Liver (tissue), 9 donors: ENCODE results near the gene ATOH8. TPM values are rescaled to one million over a fixed set of nuclear protein-coding genes. Genes with fewer than 3 reads are reported as not detected.

Experiments used
- DNase-seq: peaks from one replicate; pipeline ENCODE4 v3.0.0-alpha.2; 2017; ENCODE audit warnings: low spot score
- H3K27ac ChIP-seq, 2 donors: one replicate each; pipeline ENCODE4 v1.7.0; 2013; ENCODE audit warnings: inconsistent platforms in 2 of 2, low read length in 2 of 2, control low read depth in 1 of 2, low read depth in 1 of 2, mild to moderate bottlenecking in 1 of 2
- H3K27me3 ChIP-seq, 4 donors: one replicate each; pipeline versions ENCODE4 v1.6.1 to v1.7.0; 2013; ENCODE audit warnings: low read length in 3 of 4, inconsistent platforms in 1 of 4, mild to moderate bottlenecking in 1 of 4, moderate library complexity in 1 of 4; ENCODE audit not compliant: control insufficient read depth in 4 of 4, insufficient read depth in 4 of 4
- H3K36me3 ChIP-seq, 4 donors: one replicate each; pipeline versions ENCODE4 v1.6.1 to v1.7.0; 2013; ENCODE audit warnings: low read length in 3 of 4, mild to moderate bottlenecking in 3 of 4, low read depth in 1 of 4, moderate library complexity in 1 of 4; ENCODE audit not compliant: control insufficient read depth in 4 of 4, insufficient read depth in 3 of 4
- H3K4me1 ChIP-seq, 4 donors: one replicate each; pipeline versions ENCODE4 v1.6.1 to v1.7.0; 2013; ENCODE audit warnings: low read length in 3 of 4, mild to moderate bottlenecking in 3 of 4, moderate library complexity in 1 of 4; ENCODE audit not compliant: control insufficient read depth in 4 of 4, insufficient read depth in 4 of 4
- H3K4me3 ChIP-seq, 3 donors: one replicate each; pipeline versions ENCODE4 v1.6.1 to v1.7.0; 2013; ENCODE audit warnings: low read length in 3 of 3, control low read depth in 1 of 3, low read depth in 1 of 3, mild to moderate bottlenecking in 1 of 3
- H3K9ac ChIP-seq, 2 donors: one replicate each; pipeline ENCODE4 v1.7.0; 2013; ENCODE audit warnings: low read length in 2 of 2, mild to moderate bottlenecking in 2 of 2, moderate library complexity in 2 of 2, control low read depth in 1 of 2, low read depth in 1 of 2
- H3K9me3 ChIP-seq, 4 donors: one replicate each; pipeline versions ENCODE4 v1.6.1 to v1.7.0; 2013; ENCODE audit warnings: low read length in 3 of 4; ENCODE audit not compliant: control insufficient read depth in 4 of 4
- ATF3 ChIP-seq: IDR thresholded peaks from 2 replicates; pipeline ENCODE4 v1.6.1; 2016; ENCODE audit warnings: antibody characterized with exemption
- EGR1 ChIP-seq, 2 donors: IDR thresholded peaks; 2 replicates each; pipeline ENCODE4 v1.6.1; 2016 to 2018; ENCODE audit warnings: antibody characterized with exemption in 2 of 2, low read depth in 2 of 2
- FOXA1 ChIP-seq: IDR thresholded peaks from 2 replicates; pipeline ENCODE4 v1.6.1; 2016; ENCODE audit warnings: antibody characterized with exemption
- FOXA2 ChIP-seq: IDR thresholded peaks from 2 replicates; pipeline ENCODE4 v1.6.1; 2016; ENCODE audit warnings: antibody characterized with exemption
- GABPA ChIP-seq, 2 donors: IDR thresholded peaks in 1 of 2; conservative IDR thresholded peaks in 1 of 2; 2 replicates each; pipeline ENCODE4 v1.6.1; 2016; ENCODE audit warnings: antibody characterized with exemption in 2 of 2, mild to moderate bottlenecking in 1 of 2, moderate library complexity in 1 of 2
- HNF4A ChIP-seq, 2 donors: conservative IDR thresholded peaks; 2 replicates each; pipeline ENCODE4 v1.6.1; 2016; ENCODE audit warnings: antibody characterized with exemption in 2 of 2, mild to moderate bottlenecking in 2 of 2
- HNF4G ChIP-seq: IDR thresholded peaks from 2 replicates; pipeline ENCODE4 v1.6.1; 2016; ENCODE audit warnings: antibody characterized with exemption
- JUND ChIP-seq, 2 donors: IDR thresholded peaks; 2 replicates each; pipeline ENCODE4 v1.6.1; 2016; ENCODE audit warnings: antibody characterized with exemption in 2 of 2
- MAX ChIP-seq: IDR thresholded peaks from 2 replicates; pipeline ENCODE4 v1.6.1; 2016; ENCODE audit warnings: antibody characterized with exemption
- NR2F2 ChIP-seq: IDR thresholded peaks from 2 replicates; pipeline ENCODE4 v1.6.1; 2016; ENCODE audit warnings: antibody characterized with exemption
- RAD21 ChIP-seq, 2 donors: IDR thresholded peaks; 2 replicates each; pipeline ENCODE4 v1.6.1; 2016; ENCODE audit warnings: antibody characterized with exemption in 2 of 2, mild to moderate bottlenecking in 2 of 2
- SP1 ChIP-seq: IDR thresholded peaks from 2 replicates; pipeline ENCODE4 v1.6.1; 2018; ENCODE audit warnings: antibody characterized with exemption, mild to moderate bottlenecking
- TAF1 ChIP-seq: conservative IDR thresholded peaks from 2 replicates; pipeline ENCODE4 v1.6.1; 2016; ENCODE audit warnings: antibody characterized with exemption, mild to moderate bottlenecking
- YY1 ChIP-seq: IDR thresholded peaks from 2 replicates; pipeline ENCODE4 v1.6.1; 2016; ENCODE audit warnings: antibody characterized with exemption, mild to moderate bottlenecking
- ZBTB33 ChIP-seq: IDR thresholded peaks from 2 replicates; pipeline ENCODE4 v1.6.1; 2016; ENCODE audit warnings: antibody characterized with exemption
- WGBS: extraction: QIAGEN DNeasy Blood & Tissue Kit; methylation state at CpG from one replicate; pipeline ENCODE4 v1.1.7; 2013; 5-methylcytosine and 5-hydroxymethylcytosine counted together
- polyA plus RNA-seq, 2 donors: library from polyadenylated mRNA; stranded (reverse) in 1 of 2; unstranded in 1 of 2; fragments of 200-250 nt in 1 of 2; fragments of >200 nt in 1 of 2; fragmentation: Nextera tagmentation in 1 of 2; extraction: Ambion mirVana in 1 of 2; gene quantifications; one replicate each; pipeline versions ENCODE4 v1.2.1 to v1.2.3, GENCODE V29; 2013 to 2015
- total RNA-seq, 2 donors: library from RNA; depleted of rRNA; stranded (reverse); fragments of >200 nt; gene quantifications; one replicate each; pipeline ENCODE4 v1.2.3, GENCODE V29; 2014
- TF ChIP-seq, protein P1 (sequence below): fragments of 150-350 bp; IDR thresholded peaks from 2 replicates; pipeline ENCODE4 v1.5.1; 2017; ENCODE audit warnings: improper control_type of control experiment, low read depth, low read length; ENCODE audit not compliant: missing input control
- TF ChIP-seq, protein P2 (sequence below): IDR thresholded peaks from 2 replicates; pipeline ENCODE4 v1.6.1; 2016; ENCODE audit warnings: antibody characterized with exemption, mild to moderate bottlenecking
- donor health status: healthy.
- donor health status: healthy.
- donor health status: healthy.
- donor health status: healthy.
- donor health status: healthy.

ATOH8 gene
- total and polyA plus RNA-seq, 4 donors = 0.33 to 37.7 (median 26.8) TPM

DNA sequence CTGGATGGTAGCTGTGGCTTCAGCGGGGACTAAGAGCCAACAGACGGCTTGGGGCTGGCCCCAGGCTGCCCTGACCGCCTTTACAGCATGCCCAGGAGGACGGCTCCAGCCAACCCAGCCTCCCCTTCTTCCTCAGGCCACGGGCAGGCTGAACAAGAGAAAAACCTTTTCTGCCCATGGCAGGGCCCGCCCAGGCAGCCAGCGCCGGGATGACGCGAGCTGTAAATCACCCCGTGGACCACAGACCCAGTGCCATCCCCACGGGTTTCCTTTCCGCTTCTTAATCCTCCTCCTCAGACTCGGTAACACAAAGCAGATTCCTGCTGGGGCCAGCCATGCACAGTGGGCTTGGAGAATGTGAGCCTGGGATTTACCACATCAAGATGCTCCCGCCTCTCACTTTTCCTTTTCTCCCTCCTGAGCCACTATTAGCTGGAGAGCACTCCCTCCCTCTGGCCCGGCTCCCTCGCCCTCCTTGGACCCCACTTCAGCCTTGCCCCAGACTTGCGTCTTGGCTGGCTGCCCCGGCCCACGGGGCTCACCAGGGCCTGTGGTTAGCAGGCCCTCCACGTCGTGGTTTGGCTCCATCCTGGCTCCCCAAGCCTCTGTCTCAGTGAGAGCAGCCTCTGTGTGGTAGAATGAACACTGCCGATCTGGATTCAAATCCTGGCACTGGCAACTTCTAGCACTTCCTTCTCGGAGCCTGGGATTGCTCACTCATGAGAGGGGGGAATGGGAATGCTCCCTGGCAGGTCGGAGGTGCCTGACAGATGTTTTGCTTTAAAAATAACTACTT, 31.4 kb downstream of the ATOH8 start:
- H3K36me3 ChIP-seq = peaks cover 0 to 9% (median 3%) of the 10 kb centered on the region in 4 donors
- 80% methylated on average over 25 of the region's 25 CpGs for WGBS
- no peak for DNase-seq
- no peaks in the 10 kb centered on the region for H3K9me3 ChIP-seq
- H3K27me3 ChIP-seq = no peaks in the 10 kb centered on the region
- no peak overlapping the region for H3K4me3 ChIP-seq
- peaks cover 0 to 20% (median 9%) of the 10 kb centered on the region in 4 donors for H3K4me1 ChIP-seq
- no peak overlapping the region for H3K9ac ChIP-seq
- no peak overlapping the region for H3K27ac ChIP-seq
- TF ChIP-seq MAX (no peak), RAD21 (IDR thresholded peaks at IDR 0.05) (no peak), TAF1 (no peak), NR2F2 (no peak), EGR1 (IDR thresholded peaks at IDR 0.05; ENCODE audit: low read depth in 2 of 2) (no peak), HNF4A (conservative IDR thresholded peaks at IDR 0.05) (no peak), ATF3 (no peak), FOXA1 (no peak), ZBTB33 (no peak), JUND (IDR thresholded peaks at IDR 0.05) (no peak), FOXA2 (no peak), HNF4G (no peak), GABPA (IDR thresholded peaks at IDR 0.05 in 1 of 2, conservative IDR thresholded peaks at IDR 0.05 in 1 of 2) (no peak), SP1 (no peak), YY1 (no peak)
- TF ChIP-seq, protein P1, sequence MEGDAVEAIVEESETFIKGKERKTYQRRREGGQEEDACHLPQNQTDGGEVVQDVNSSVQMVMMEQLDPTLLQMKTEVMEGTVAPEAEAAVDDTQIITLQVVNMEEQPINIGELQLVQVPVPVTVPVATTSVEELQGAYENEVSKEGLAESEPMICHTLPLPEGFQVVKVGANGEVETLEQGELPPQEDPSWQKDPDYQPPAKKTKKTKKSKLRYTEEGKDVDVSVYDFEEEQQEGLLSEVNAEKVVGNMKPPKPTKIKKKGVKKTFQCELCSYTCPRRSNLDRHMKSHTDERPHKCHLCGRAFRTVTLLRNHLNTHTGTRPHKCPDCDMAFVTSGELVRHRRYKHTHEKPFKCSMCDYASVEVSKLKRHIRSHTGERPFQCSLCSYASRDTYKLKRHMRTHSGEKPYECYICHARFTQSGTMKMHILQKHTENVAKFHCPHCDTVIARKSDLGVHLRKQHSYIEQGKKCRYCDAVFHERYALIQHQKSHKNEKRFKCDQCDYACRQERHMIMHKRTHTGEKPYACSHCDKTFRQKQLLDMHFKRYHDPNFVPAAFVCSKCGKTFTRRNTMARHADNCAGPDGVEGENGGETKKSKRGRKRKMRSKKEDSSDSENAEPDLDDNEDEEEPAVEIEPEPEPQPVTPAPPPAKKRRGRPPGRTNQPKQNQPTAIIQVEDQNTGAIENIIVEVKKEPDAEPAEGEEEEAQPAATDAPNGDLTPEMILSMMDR = no peak
- TF ChIP-seq, protein P2, sequence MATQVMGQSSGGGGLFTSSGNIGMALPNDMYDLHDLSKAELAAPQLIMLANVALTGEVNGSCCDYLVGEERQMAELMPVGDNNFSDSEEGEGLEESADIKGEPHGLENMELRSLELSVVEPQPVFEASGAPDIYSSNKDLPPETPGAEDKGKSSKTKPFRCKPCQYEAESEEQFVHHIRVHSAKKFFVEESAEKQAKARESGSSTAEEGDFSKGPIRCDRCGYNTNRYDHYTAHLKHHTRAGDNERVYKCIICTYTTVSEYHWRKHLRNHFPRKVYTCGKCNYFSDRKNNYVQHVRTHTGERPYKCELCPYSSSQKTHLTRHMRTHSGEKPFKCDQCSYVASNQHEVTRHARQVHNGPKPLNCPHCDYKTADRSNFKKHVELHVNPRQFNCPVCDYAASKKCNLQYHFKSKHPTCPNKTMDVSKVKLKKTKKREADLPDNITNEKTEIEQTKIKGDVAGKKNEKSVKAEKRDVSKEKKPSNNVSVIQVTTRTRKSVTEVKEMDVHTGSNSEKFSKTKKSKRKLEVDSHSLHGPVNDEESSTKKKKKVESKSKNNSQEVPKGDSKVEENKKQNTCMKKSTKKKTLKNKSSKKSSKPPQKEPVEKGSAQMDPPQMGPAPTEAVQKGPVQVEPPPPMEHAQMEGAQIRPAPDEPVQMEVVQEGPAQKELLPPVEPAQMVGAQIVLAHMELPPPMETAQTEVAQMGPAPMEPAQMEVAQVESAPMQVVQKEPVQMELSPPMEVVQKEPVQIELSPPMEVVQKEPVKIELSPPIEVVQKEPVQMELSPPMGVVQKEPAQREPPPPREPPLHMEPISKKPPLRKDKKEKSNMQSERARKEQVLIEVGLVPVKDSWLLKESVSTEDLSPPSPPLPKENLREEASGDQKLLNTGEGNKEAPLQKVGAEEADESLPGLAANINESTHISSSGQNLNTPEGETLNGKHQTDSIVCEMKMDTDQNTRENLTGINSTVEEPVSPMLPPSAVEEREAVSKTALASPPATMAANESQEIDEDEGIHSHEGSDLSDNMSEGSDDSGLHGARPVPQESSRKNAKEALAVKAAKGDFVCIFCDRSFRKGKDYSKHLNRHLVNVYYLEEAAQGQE = no peak
